GM18870 (cell line): ENCODE results near the gene RASA2.

ENCODE experiments used
- ATAC-seq: cut with Tn5 transposase; IDR thresholded peaks from one replicate; pipeline ENCODE4 v1.9.1; 2021; ENCODE audit warnings: moderate library complexity; ENCODE audit not compliant: unreplicated experiment

Gene RASA2

GRCh38 chr3:141642215-141642614, 155.4 kb downstream of the RASA2 start:
- ATAC-seq: no peak

- ATAC-seq: no peak
These were observed 156.6 kb downstream of the RASA2 start for GRCh38 chr3:141643391-141643790.

DNA sequence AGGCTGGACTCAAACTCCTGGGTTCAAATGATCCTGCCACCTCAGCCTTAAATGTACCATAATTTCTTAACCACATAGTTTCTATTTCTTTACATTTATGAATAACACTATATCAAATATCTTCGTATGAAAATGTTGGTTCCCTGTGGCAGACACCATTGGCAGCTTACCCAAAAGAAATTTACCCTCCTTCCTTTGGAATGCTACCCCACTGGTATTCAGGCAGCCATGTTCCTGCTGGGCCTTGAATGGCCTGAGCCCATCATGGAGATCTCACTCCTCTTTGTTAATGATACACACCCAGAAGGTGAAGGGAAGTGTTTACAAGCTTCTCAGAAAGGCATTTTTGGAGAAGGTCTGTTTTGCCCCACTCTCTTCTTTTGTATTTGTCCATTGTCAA, 157.0 kb downstream of the RASA2 start:
- no peak for ATAC-seq

DNA sequence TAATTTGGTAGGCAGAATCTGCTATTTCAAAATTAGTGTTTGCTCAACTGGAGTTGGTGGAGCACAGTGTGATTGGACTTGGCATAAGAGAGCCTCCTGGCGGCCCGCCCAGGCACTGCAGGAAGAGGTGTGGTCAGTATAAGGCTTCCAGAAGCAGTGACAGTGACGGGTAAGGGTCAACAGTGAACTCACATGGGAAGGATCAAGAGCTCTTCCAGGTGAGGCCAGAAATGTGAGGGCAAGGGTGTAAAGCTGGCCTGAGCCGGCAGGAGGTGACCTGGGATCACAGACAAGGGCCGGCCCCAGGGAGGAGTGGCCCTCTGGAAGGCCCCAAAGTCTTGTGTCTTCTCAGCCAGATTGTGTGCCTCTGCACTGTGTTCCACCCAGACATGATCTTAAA, 158.1 kb downstream of the RASA2 start:
- ATAC-seq: peak; percentile 63

GRCh38 chr3:141646760-141647561, 160.1 kb downstream of the RASA2 start:
- no peak for ATAC-seq

DNA sequence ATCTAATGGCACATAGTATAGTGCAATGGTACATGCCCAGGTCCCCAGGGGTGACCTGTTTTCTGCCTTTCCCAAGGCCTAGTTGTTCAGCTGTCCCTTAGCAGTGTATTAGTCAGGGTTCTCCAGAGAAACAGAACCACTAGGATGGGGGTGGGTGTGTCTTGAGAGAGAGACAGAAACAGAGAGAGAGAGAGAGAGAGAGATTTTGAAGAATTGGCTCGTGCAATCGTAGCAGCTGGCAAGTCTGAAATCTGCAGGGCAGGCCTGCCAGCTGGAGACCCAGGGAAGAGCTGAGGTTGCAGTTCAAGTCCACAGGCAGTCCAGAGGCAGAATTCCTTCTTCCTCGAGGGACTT, 160.7 kb downstream of the RASA2 start:
- no peak for ATAC-seq

- no peak for ATAC-seq
These were observed 161.5 kb downstream of the RASA2 start for GRCh38 chr3:141648055-141648910.

DNA sequence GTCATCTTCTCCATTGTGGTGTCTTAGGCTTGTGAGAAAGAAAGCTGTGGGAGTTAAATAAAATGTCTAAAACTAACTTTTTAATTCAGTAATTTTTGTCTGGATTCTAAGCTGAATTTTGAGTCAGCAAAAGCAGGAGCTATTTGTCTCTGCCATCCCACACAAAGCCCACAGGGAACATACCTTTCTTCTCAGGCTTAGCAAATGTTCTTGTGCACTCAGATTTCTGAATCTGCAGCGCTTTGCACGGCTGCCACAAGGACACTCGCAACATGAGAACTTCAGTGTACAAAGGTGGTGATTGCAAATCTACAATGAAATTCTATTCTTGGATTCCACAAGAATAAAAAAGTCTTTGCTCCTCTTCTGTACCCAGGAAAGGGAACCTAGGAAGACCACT, 163.0 kb downstream of the RASA2 start:
- no peak for ATAC-seq

GRCh38 chr3:141650783-141651182, 164.0 kb downstream of the RASA2 start:
- no peak for ATAC-seq

DNA sequence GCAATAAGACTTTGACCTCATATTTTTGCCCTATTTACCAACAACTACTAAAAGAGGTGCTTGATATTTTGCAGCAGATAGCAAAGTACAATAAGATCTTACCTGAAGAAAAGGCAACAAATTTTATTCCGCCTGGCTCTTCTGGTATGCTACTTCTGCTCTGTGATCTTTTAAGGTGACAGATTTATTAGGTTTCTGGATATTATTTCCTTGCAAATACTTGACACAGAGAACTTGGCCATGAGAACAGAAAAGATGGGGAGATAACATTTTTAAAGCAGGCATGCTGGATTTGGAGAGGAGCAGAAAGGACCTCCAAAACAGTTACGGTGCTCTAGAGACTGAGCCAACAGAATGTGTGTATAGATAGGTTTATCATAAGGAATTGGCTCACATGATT, 164.6 kb downstream of the RASA2 start:
- no peak for ATAC-seq

- ATAC-seq: no peak
These were observed 165.5 kb downstream of the RASA2 start for GRCh38 chr3:141652349-141652748.

DNA sequence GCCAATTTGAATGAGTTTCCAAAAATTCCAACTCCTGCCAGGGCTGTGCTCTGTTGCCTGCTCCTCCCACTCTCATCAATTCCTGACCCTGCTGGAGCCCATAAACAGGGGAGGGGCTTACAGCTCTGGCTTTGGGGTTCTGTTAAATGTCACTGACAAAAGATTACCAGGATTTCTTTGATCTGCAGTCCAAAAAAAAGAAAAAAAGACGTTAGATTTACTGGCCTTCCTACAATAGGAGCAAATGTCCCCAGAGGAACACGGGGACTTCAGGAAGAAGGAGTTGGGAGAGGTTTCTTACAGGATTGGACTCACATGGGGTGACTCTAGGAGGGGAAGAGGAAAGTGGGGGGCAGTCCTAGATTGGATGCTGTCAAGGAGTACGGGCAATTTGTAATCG, 167.0 kb downstream of the RASA2 start:
- no peak for ATAC-seq

GRCh38 chr3:141655801-141656200, 169.0 kb downstream of the RASA2 start:
- ATAC-seq: no peak

DNA sequence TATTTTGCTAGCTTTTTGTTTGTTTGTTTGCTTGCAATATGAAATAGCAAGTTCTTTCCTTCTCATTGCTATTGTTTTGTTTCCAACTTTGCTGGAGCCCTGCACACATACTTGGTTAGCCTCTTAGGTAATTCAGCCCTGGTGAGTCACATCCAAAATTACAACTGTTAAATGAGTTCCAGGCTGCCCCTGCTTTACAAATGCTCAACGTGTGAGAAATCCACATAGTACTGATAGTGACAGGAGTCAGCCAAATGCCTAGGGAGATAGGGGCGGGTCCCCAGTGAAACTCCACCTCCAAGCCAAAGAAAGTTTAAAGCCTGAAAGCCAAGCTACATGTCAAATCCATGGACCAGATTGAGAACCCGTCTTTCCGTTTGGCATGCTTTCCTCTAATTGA, 169.9 kb downstream of the RASA2 start:
- no peak for ATAC-seq

DNA sequence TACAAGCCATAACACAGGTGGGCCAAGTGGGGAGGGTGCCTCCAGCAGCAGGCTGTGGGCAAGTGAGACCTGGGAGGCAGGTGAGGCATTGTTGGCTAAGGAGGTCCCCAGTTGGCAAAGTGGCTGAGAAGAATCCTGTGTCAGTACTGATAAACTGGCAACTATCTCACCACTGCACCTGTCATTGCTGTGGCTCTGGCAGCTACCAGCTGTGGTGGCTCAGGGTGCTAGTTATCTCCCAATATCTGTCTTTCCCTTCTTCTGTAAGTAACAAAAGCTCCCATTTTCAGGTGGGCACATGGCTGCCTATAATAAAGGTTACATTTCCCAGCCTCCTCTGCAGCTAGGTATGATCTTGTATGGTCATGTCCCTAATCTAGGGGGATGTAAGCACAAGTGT, 170.7 kb downstream of the RASA2 start:
- no peak for ATAC-seq

GRCh38 chr3:141659821-141660613, 173.2 kb downstream of the RASA2 start:
- no peak for ATAC-seq

DNA sequence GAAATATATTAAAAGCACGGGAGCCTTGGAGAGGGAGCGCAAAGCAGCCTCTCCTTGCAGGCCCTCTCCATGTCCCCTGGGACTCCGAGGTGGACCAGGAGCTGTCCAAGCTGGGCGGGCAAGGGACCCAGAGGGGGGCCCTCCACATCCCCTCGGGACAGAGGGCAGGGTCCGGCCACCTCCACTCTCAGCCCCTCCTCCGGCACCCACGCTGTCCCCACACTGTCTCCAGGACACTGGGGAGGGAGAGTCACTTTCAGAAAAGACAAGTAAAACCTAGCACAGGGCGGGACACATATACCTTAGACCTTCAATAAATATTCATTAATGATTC, 173.8 kb downstream of the RASA2 start:
- ATAC-seq: no peak

- ATAC-seq: no peak
These were observed 174.7 kb downstream of the RASA2 start for GRCh38 chr3:141661229-141662196.

- no peak for ATAC-seq
These were observed 177.2 kb downstream of the RASA2 start for GRCh38 chr3:141663993-141664392.
